ENCODE results near the gene RAB8B.

RAB8B gene

GRCh38 chr15:63288778-63289378 lies 99.5 kb downstream of the RAB8B start:
- TF ChIP-seq CTCF (IDR thresholded peaks at IDR 0.05): peak; percentile 81

GRCh38 chr15:63291507-63291906 lies 102.1 kb downstream of the RAB8B start:
- TF ChIP-seq CTCF (IDR thresholded peaks at IDR 0.05): no peak

- TF ChIP-seq CTCF (IDR thresholded peaks at IDR 0.05): no peak
These were observed 102.8 kb downstream of the RAB8B start for GRCh38 chr15:63292241-63292640.

- TF ChIP-seq CTCF (IDR thresholded peaks at IDR 0.05): no peak
These were observed 103.4 kb downstream of the RAB8B start for GRCh38 chr15:63292771-63293170.

- TF ChIP-seq CTCF (IDR thresholded peaks at IDR 0.05): no peak
These were observed 105.0 kb downstream of the RAB8B start for GRCh38 chr15:63294359-63294758.

- TF ChIP-seq CTCF (IDR thresholded peaks at IDR 0.05): no peak
These were observed 105.9 kb downstream of the RAB8B start for GRCh38 chr15:63295341-63295740.

GRCh38 chr15:63296195-63296594 lies 106.8 kb downstream of the RAB8B start:
- no peak for TF ChIP-seq CTCF (IDR thresholded peaks at IDR 0.05)
